GM12878 (cell line): Measurements from ENCODE around the gene OR10S1.

ENCODE experiments used
- CEBPB ChIP-seq, 2 experiments: fragments of 150-350 bp in 1 of 2; IDR thresholded peaks; 2 replicates each; pipeline ENCODE4 v1.6.1; 2012 to 2014; ENCODE audit warnings: low read depth in 2 of 2, low read length in 2 of 2, borderline replicate concordance in 1 of 2, inconsistent platforms in 1 of 2
- POLR2A ChIP-seq: IDR thresholded peaks from 2 replicates; pipeline ENCODE4 v1.6.1; 2011; ENCODE audit warnings: low read depth, mild to moderate bottlenecking, low read length
- TF ChIP-seq, protein P1 (sequence below), 3 experiments: IDR thresholded peaks in 2 of 3; conservative IDR thresholded peaks in 1 of 3; 2 replicates each; pipeline ENCODE4 v1.5.1; 2011; ENCODE audit warnings: low read depth in 3 of 3, low read length in 3 of 3, mild to moderate bottlenecking in 3 of 3, control low read depth in 2 of 3, moderate library complexity in 2 of 3, inconsistent platforms in 1 of 3, mixed read lengths in 1 of 3; ENCODE audit not compliant: control insufficient read depth in 2 of 3, insufficient read depth in 1 of 3; ENCODE audit errors: extremely low read depth in 1 of 3

DNA sequence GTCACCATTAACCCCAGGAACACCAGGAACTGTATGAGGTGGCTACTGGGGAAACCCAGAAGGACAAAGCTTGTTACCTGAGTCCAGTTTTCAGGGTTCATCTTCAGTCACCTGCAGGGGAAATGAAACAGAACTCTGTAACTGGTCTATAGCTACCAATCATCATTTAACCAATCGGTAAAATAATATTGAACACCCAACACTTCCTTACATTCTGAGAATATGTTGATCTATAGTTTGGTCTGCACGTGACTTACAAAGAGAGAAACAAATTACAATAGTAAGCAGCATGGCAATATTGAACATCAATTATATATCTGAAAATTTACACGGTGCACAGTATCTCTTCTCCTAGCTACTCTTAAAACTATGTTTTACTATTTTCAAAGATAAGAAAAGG, 33.8 kb downstream of the OR10S1 start, which contains the start of gene OR6T1:
- TF ChIP-seq POLR2A, result no peak
- TF ChIP-seq CEBPB (IDR thresholded peaks at IDR 0.05; ENCODE audit: borderline replicate concordance in 1 of 2, low read depth in 2 of 2, low read length in 2 of 2), result no peak
- TF ChIP-seq, protein P1, sequence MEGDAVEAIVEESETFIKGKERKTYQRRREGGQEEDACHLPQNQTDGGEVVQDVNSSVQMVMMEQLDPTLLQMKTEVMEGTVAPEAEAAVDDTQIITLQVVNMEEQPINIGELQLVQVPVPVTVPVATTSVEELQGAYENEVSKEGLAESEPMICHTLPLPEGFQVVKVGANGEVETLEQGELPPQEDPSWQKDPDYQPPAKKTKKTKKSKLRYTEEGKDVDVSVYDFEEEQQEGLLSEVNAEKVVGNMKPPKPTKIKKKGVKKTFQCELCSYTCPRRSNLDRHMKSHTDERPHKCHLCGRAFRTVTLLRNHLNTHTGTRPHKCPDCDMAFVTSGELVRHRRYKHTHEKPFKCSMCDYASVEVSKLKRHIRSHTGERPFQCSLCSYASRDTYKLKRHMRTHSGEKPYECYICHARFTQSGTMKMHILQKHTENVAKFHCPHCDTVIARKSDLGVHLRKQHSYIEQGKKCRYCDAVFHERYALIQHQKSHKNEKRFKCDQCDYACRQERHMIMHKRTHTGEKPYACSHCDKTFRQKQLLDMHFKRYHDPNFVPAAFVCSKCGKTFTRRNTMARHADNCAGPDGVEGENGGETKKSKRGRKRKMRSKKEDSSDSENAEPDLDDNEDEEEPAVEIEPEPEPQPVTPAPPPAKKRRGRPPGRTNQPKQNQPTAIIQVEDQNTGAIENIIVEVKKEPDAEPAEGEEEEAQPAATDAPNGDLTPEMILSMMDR (IDR thresholded peaks at IDR 0.05 in 2 of 3, conservative IDR thresholded peaks at IDR 0.05 in 1 of 3; ENCODE audit: control insufficient read depth in 2 of 3, extremely low read depth in 1 of 3, insufficient read depth in 1 of 3, low read depth in 3 of 3, low read length in 3 of 3), result no peak
